ELF-1 (cell line): Measurements from ENCODE around the gene PCDHGA2.

ENCODE experiments used
- DNase-seq: peaks from one replicate; pipeline ENCODE4 v3.0.0-alpha.2; 2016; ENCODE audit warnings: low read depth, low spot score

The PCDHGA2 gene

GRCh38 chr5:141382469-141383294 is 44.1 kb downstream of the PCDHGA2 start, which contains the start of gene PCDHGA7:
Gene PCDHGA7, plus strand, starts transcription at chr5:141382742. Its CDS starts 158 bp downstream, at chr5:141382900.
- DNase-seq, result peak; percentile 33

- DNase-seq, result no peak
Observed at GRCh38 chr5:141383345-141383744, 44.8 kb downstream of the PCDHGA2 start.

GRCh38 chr5:141384471-141385267 is 46.1 kb downstream of the PCDHGA2 start:
- no peak for DNase-seq

- peak; percentile 77 for DNase-seq
Observed at GRCh38 chr5:141387557-141388311, 49.2 kb downstream of the PCDHGA2 start, which contains the start of gene PCDHGB4. Gene PCDHGB4, plus strand, starts transcription at chr5:141387698. Its CDS starts 187 bp downstream, at chr5:141387885.

GRCh38 chr5:141388661-141389060 is 50.1 kb downstream of the PCDHGA2 start:
- no peak for DNase-seq

- DNase-seq, result no peak
Observed at GRCh38 chr5:141389153-141390042, 50.8 kb downstream of the PCDHGA2 start.

DNA sequence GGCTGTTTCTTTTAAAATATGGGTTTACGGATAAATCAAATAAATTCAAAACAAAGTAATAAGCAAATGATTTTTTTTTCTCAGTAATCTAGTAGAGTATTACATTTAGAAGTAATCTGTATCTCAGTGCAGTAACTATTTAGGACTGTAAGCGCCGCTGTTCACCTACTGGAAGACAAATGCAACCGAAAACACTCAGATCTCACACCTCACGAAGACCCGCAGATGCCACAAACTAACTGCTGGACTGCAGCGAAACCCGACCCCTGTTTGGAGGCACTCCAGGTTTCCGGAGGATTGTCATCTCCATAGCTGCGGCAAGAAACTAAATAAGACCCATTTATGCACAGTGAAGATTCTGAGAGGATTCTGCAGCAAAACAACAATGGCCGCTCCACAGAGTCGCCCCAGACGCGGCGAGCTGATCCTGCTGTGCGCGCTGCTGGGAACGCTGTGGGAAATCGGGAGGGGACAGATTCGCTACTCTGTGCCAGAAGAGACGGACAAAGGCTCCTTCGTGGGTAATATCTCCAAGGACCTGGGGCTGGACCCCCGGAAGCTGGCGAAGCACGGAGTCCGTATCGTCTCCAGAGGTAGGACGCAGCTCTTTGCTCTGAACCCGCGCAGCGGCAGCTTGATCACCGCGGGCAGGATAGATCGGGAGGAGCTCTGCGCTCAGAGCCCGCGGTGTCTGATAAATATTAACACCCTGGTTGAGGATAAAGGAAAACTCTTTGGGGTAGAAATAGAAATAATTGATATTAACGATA is 54.1 kb downstream of the PCDHGA2 start, which contains the start of gene PCDHGA8:
PCDHGA8 (plus strand) TSS at position 205 of the 770 bp plus-strand sequence; CDS start at position 386, 181 bp downstream.
- DNase-seq, result no peak
